ENCODE measurements around the gene DRAP1. TPM values are rescaled to one million over a fixed set of nuclear protein-coding genes. Genes with fewer than 3 reads are reported as not detected.

Gene DRAP1
- total RNA-seq, 1 experiment from 2014 or later, result 105 TPM

DNA sequence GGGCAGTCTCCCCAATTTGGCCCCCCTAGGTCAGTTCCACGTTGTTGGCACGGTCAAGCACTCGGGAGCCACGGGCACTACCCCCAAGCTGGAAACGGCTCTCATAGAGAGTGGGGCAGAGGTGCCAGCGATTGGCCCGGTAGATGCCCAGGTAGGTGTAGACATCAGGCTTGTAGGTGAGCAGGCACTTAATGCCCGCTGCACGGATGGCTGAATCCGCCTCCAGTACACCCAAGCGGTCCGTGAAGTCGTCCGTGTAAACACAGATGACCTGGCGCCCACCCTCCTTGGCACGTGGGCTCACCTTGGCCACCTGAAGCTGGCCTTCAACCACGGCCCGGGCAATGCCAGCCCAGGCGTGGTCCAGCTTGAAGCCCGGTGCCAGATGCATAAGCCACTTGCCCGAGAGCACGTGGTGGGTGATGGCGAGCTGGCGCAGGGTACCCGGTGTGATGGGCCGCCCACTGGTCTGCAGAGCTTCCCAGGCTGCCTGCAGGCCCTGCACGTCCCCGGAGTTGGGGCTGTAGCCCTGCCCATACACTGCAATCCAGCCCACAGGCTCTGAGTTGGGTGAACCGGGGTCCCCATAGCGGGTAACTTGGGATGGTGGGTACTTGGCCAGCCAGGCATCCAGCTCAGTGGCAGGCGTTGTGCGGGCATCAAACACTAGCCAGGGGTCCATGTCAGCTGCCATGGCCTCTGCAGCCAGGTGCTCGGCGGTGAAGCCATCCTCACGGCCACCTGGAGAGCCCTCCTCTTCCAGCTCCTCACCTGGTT is 1.6 kb upstream of the DRAP1 start:
- Mint-ChIP-seq H3K4me1 (peaks cover 21 to 28% of the 10 kb centered on the region in 2 experiments), H3K27me3 (ENCODE audit: low read depth) (peaks cover 4% of the 10 kb centered on the region), H3K36me3 (ENCODE audit: insufficient read depth in 1 of 3, low read depth in 3 of 3) (peaks cover 1 to 17% (median 14%) of the 10 kb centered on the region in 3 experiments; a peak in 6 of 7 replicates), H3K27ac (no peak overlapping the region), H3K9me3 (no peaks in the 10 kb centered on the region; a peak in 1 of 5 replicates), H3K4me3 (peak overlapping the region; percentile 83 to 89)
- no peaks in the 10 kb centered on the region for H3K79me2 ChIP-seq (ENCODE audit: insufficient read depth, low read length)
- TF ChIP-seq, protein P1, sequence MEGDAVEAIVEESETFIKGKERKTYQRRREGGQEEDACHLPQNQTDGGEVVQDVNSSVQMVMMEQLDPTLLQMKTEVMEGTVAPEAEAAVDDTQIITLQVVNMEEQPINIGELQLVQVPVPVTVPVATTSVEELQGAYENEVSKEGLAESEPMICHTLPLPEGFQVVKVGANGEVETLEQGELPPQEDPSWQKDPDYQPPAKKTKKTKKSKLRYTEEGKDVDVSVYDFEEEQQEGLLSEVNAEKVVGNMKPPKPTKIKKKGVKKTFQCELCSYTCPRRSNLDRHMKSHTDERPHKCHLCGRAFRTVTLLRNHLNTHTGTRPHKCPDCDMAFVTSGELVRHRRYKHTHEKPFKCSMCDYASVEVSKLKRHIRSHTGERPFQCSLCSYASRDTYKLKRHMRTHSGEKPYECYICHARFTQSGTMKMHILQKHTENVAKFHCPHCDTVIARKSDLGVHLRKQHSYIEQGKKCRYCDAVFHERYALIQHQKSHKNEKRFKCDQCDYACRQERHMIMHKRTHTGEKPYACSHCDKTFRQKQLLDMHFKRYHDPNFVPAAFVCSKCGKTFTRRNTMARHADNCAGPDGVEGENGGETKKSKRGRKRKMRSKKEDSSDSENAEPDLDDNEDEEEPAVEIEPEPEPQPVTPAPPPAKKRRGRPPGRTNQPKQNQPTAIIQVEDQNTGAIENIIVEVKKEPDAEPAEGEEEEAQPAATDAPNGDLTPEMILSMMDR (conservative IDR thresholded peaks at IDR 0.05), result no peak
- no peaks in the 10 kb centered on the region for H3K9me3 ChIP-seq (ENCODE audit: control insufficient read depth, low read depth, low read length)
- no peak overlapping the region for H3K4ac ChIP-seq (ENCODE audit: low read depth, low read length)
- no peak overlapping the region for H2BK120ac ChIP-seq (ENCODE audit: low read depth, low read length, poor library complexity, severe bottlenecking)
- H2BK12ac ChIP-seq (ENCODE audit: insufficient read length, low read depth, low read length), result no peak overlapping the region
- H4K20me1 ChIP-seq (ENCODE audit: control insufficient read depth, insufficient read depth, insufficient read length), result no peaks in the 10 kb centered on the region
- H3T11ph ChIP-seq (ENCODE audit: low read length), result no peak overlapping the region
- peaks cover 11% of the 10 kb centered on the region for H3K23me2 ChIP-seq (ENCODE audit: insufficient read length, low read depth, low read length, poor library complexity, severe bottlenecking)
- no peak overlapping the region for H2BK5ac ChIP-seq (ENCODE audit: insufficient read length, low read length)
- no peak overlapping the region for H3K23ac ChIP-seq (ENCODE audit: insufficient read length, low read depth, low read length)
- H2BK20ac ChIP-seq (ENCODE audit: low read depth, low read length, poor library complexity, severe bottlenecking), result no peak overlapping the region
- H3K4me1 ChIP-seq (ENCODE audit: insufficient read depth, low read length), result no peaks in the 10 kb centered on the region; the same call in 1 of the 2 replicates
- no peaks in the 10 kb centered on the region for H3K79me1 ChIP-seq (ENCODE audit: insufficient read depth, low read depth, low read length, poor library complexity, severe bottlenecking)
- H3K27ac ChIP-seq (ENCODE audit: insufficient read length, low read depth, low read length), result no peak overlapping the region
- DNase-seq, result no peak
- no peak overlapping the region for H4K91ac ChIP-seq (ENCODE audit: insufficient read length, low read depth, low read length)
- H3K18ac ChIP-seq (ENCODE audit: insufficient read length, low read depth, low read length), result no peak overlapping the region
- peak overlapping the region; percentile 81 for H3K9ac ChIP-seq (ENCODE audit: extremely low read depth, insufficient read length, low read length)
- no peak overlapping the region for H2BK15ac ChIP-seq (ENCODE audit: low read depth, low read length)
- no peaks in the 10 kb centered on the region for H3K27me3 ChIP-seq (ENCODE audit: insufficient read depth, low read length)
- no peak overlapping the region for H3K56ac ChIP-seq (ENCODE audit: insufficient read length, low read depth, low read length)
- H2AK5ac ChIP-seq (ENCODE audit: insufficient read length, low read length), result no peak overlapping the region
- peak overlapping the region; percentile 60 for H3K4me2 ChIP-seq (ENCODE audit: insufficient read depth, insufficient read length, low read length)
- WGBS (ENCODE audit: extremely low coverage, insufficient read length, low lambda C conversion rate), result no CpG with 5 or more reads among the region's 35 CpGs
- no peak overlapping the region for H4K8ac ChIP-seq (replicated peaks; ENCODE audit: insufficient read length, low read depth, low read length)
- no peak overlapping the region for H4K5ac ChIP-seq (ENCODE audit: insufficient read length, low read depth, low read length)
- no peak overlapping the region for H2AFZ ChIP-seq (ENCODE audit: low read length)
- H3K14ac ChIP-seq (ENCODE audit: insufficient read depth, low read length), result no peak overlapping the region

All from H9 (cell line).